NCI-H2196 (cell line): Measurements from ENCODE around the gene THSD7B.
"Not testable (repeated sequence)": the region's sequence is repeated elsewhere in the genome, so short reads cannot be mapped to it uniquely, and the experiment has no call there.

Source experiments
- DNase-seq: peaks from one replicate; lab custom pipeline; 2025; ENCODE audit not compliant: unreplicated experiment; lab: John Stamatoyannopoulos, UW

Gene THSD7B

GRCh38 chr2:137500599-137500998, 735.3 kb downstream of the THSD7B start:
- no peak for DNase-seq

- DNase-seq: no peak
Observed at GRCh38 chr2:137507237-137507636, 741.9 kb downstream of the THSD7B start.

GRCh38 chr2:137508739-137509384, 743.5 kb downstream of the THSD7B start:
- no peak for DNase-seq

GRCh38 chr2:137511526-137511925, 746.2 kb downstream of the THSD7B start:
- no peak for DNase-seq

GRCh38 chr2:137521653-137522619, 756.6 kb downstream of the THSD7B start:
- no peak for DNase-seq

- no peak for DNase-seq
Observed at GRCh38 chr2:137522620-137523011, 757.3 kb downstream of the THSD7B start.

- DNase-seq: no peak
Observed at GRCh38 chr2:137523931-137524330, 758.6 kb downstream of the THSD7B start.

- DNase-seq: no peak
Observed at GRCh38 chr2:137525132-137525531, 759.8 kb downstream of the THSD7B start.

- DNase-seq: no peak
Observed at GRCh38 chr2:137525641-137526190, 760.4 kb downstream of the THSD7B start.

GRCh38 chr2:137535897-137536296, 770.6 kb downstream of the THSD7B start:
- no peak for DNase-seq

- DNase-seq: no peak
Observed at GRCh38 chr2:137539336-137539735, 774.0 kb downstream of the THSD7B start.

- DNase-seq: no peak
Observed at GRCh38 chr2:137547842-137548241, 782.5 kb downstream of the THSD7B start.

- no peak for DNase-seq
Observed at GRCh38 chr2:137566387-137566786, 801.0 kb downstream of the THSD7B start.

- DNase-seq: no peak
Observed at GRCh38 chr2:137570484-137570883, 805.1 kb downstream of the THSD7B start.

- DNase-seq: not testable (repeated sequence)
Observed at GRCh38 chr2:137587834-137588233, 822.5 kb downstream of the THSD7B start.

GRCh38 chr2:137588578-137588977, 823.2 kb downstream of the THSD7B start:
- not testable (repeated sequence) for DNase-seq

GRCh38 chr2:137590102-137590501, 824.8 kb downstream of the THSD7B start:
- no peak for DNase-seq

- no peak for DNase-seq
Observed at GRCh38 chr2:137607722-137608318, 842.5 kb downstream of the THSD7B start.

- DNase-seq: no peak
Observed at GRCh38 chr2:137638932-137639331, 873.6 kb downstream of the THSD7B start.

- no peak for DNase-seq
Observed at GRCh38 chr2:137644731-137645130, 879.4 kb downstream of the THSD7B start.

GRCh38 chr2:137654046-137654445, 888.7 kb downstream of the THSD7B start:
- no peak for DNase-seq
